B cell (primary cell): ENCODE results near the gene PAX2. TPM values are rescaled to one million over a fixed set of nuclear protein-coding genes. Genes with fewer than 3 reads are reported as not detected.

Experiments
- ATAC-seq: fragments of 200-7000 bp; cut with Tn5 transposase; one replicate; pipeline ENCODE4 v1.10.0; 2021; ENCODE audit warnings: low read depth, mild to moderate bottlenecking, moderate number of reproducible peaks, moderate library complexity
- CTCF ChIA-PET: fragments of 350-600 bp; sonication (Branson Sonifier 250); formaldehyde crosslinking; loops from one replicate; lab custom pipeline; 2021; ENCODE audit warnings: antibody characterized with exemption, inconsistent platforms; lab: Charles Lee
- POLR2A ChIA-PET: fragments of 350-600 bp; sonication (Branson Sonifier 250); formaldehyde crosslinking; loops from one replicate; lab custom pipeline; 2021; ENCODE audit warnings: antibody characterized with exemption; lab: Charles Lee
- DNase-seq: peaks from one replicate; pipeline ENCODE4 v3.0.0; 2013
- H2AFZ ChIP-seq: 2 replicates; pipeline ENCODE4 v1.6.1; 2012; ENCODE audit warnings: mild to moderate bottlenecking, low read depth, low read length; ENCODE audit not compliant: insufficient read depth, poor library complexity, severe bottlenecking
- H3K27ac ChIP-seq, 2 donors: 1 replicate in 1 of 2; 2 replicates in 1 of 2; pipeline ENCODE4 v1.5.1; 2012 to 2013; ENCODE audit warnings: low read length in 2 of 2, mild to moderate bottlenecking in 2 of 2, moderate library complexity in 1 of 2
- H3K27me3 ChIP-seq, 4 experiments: fragments of 200-600 bp in 1 of 4; sonication (generic) in 1 of 4; replicated peaks in 1 of 4; 1 replicate in 2 of 4; 2 replicates in 2 of 4; pipeline versions ENCODE4 v1.6.1 to v1.7.0; 2013 to 2016; ENCODE audit warnings: low read length in 3 of 4, mild to moderate bottlenecking in 2 of 4, mixed read lengths in 1 of 4, moderate library complexity in 1 of 4; ENCODE audit not compliant: insufficient read depth in 4 of 4, control insufficient read depth in 3 of 4; ENCODE audit errors: control extremely low read depth in 1 of 4
- H3K36me3 ChIP-seq, 2 experiments: replicated peaks in 1 of 2; 1 replicate in 1 of 2; 2 replicates in 1 of 2; pipeline versions ENCODE4 v1.6.1 to v1.7.1; 2013; ENCODE audit warnings: low read length in 1 of 2; ENCODE audit not compliant: insufficient read depth in 2 of 2, control insufficient read depth in 1 of 2; ENCODE audit errors: control extremely low read depth in 1 of 2, extremely low read depth in 1 of 2
- H3K4me1 ChIP-seq, 2 donors: fragments of 200-600 bp in 1 of 2; sonication (generic) in 1 of 2; 1 replicate in 1 of 2; 2 replicates in 1 of 2; pipeline versions ENCODE4 v1.5.1 to v1.6.1; 2013 to 2017; ENCODE audit warnings: low read length in 2 of 2; ENCODE audit not compliant: control insufficient read depth in 2 of 2, insufficient read depth in 2 of 2
- H3K4me2 ChIP-seq: replicated peaks from 2 replicates; pipeline ENCODE3; 2012; ENCODE audit warnings: mild to moderate bottlenecking, low read depth, low read length; ENCODE audit not compliant: poor library complexity, severe bottlenecking
- H3K4me3 ChIP-seq, 5 experiments: fragments of 200-600 bp in 1 of 5; sonication (generic) in 1 of 5; 1 replicate in 3 of 5; 2 replicates in 2 of 5; pipeline versions ENCODE4 v1.5.1 to v1.7.0; 2011 to 2016; ENCODE audit warnings: low read length in 4 of 5, mild to moderate bottlenecking in 4 of 5, low read depth in 2 of 5, control low read depth in 1 of 5, moderate library complexity in 1 of 5; ENCODE audit not compliant: insufficient read depth in 1 of 5; ENCODE audit errors: control extremely low read depth in 1 of 5, extremely low read depth in 1 of 5
- H3K79me2 ChIP-seq: fragments of 200-600 bp; sonication (generic); one replicate; pipeline ENCODE4 v1.6.0; 2016; ENCODE audit warnings: low read length; ENCODE audit not compliant: control insufficient read depth, insufficient read depth
- H3K9ac ChIP-seq: fragments of 200-600 bp; sonication (generic); 2 replicates; pipeline ENCODE4 v1.6.1; 2017; ENCODE audit warnings: mild to moderate bottlenecking, low read length, moderate library complexity
- H3K9me3 ChIP-seq, 3 donors: one replicate each; pipeline versions ENCODE4 v1.6.1 to v1.7.1; 2013; ENCODE audit warnings: low read length in 2 of 3; ENCODE audit not compliant: control insufficient read depth in 2 of 3, insufficient read depth in 1 of 3; ENCODE audit errors: control extremely low read depth in 1 of 3
- H4K20me1 ChIP-seq: 2 replicates; pipeline ENCODE4 v1.6.0; 2012; ENCODE audit warnings: mild to moderate bottlenecking, low read length; ENCODE audit not compliant: insufficient read depth, control insufficient read depth, poor library complexity, severe bottlenecking
- H3K27ac Mint-ChIP-seq: one replicate; pipeline ENCODE4 v1.8.0; 2021; ENCODE audit warnings: mixed read lengths
- H3K27me3 Mint-ChIP-seq: one replicate; pipeline ENCODE4 v1.8.0; 2021; ENCODE audit warnings: mixed read lengths
- H3K4me1 Mint-ChIP-seq: one replicate; pipeline ENCODE4 v1.8.0; 2021; ENCODE audit warnings: mixed read lengths
- H3K4me3 Mint-ChIP-seq: one replicate; pipeline ENCODE4 v1.8.0; 2021; ENCODE audit warnings: mixed read lengths
- H3K9me3 Mint-ChIP-seq: one replicate; pipeline ENCODE4 v1.8.0; 2022; ENCODE audit warnings: mixed read lengths; ENCODE audit not compliant: insufficient read depth
- CTCF ChIP-seq: fragments of 200-600 bp; IDR thresholded peaks from one replicate; pipeline ENCODE4 v1.8.0; 2022; ENCODE audit warnings: antibody characterized with exemption, mild to moderate bottlenecking
- EZH2 ChIP-seq: IDR thresholded peaks from 2 replicates; pipeline ENCODE4 v1.6.1; 2012; ENCODE audit warnings: borderline replicate concordance, low read depth, mild to moderate bottlenecking, moderate library complexity, low read length; ENCODE audit not compliant: insufficient read depth, poor library complexity, severe bottlenecking
- WGBS: methylation state at CpG from one replicate; pipeline ENCODE4 v1.1.5; 2013; ENCODE audit warnings: missing lambda C conversion rate; ENCODE audit not compliant: insufficient coverage; 5-methylcytosine and 5-hydroxymethylcytosine counted together
- intact Hi-C: fragments of 100-400 bp; cut with micrococcal nuclease; formaldehyde crosslinking; loops from one replicate; pipeline ENCODE4 v1.10.0; 2022
- polyA plus RNA-seq: library from polyadenylated mRNA; depleted of rRNA; stranded (reverse); fragments of >200 nt; gene quantifications from 2 replicates; pipeline ENCODE4 v1.2.3, GENCODE V29; 2012
- total RNA-seq, 2 donors: library from RNA; stranded (reverse); fragments of 120-200 nt in 1 of 2; gene quantifications; 1 replicate in 1 of 2; 2 replicates in 1 of 2; pipeline versions ENCODE4 v1.2.3 to v1.2.4, GENCODE V29; 2013 to 2022

PAX2 gene
- total and polyA plus RNA-seq, 2 donors (not counting 1 experiment from before 2014, with no cell fraction given) = 0.12 TPM; not detected in 1

DNA sequence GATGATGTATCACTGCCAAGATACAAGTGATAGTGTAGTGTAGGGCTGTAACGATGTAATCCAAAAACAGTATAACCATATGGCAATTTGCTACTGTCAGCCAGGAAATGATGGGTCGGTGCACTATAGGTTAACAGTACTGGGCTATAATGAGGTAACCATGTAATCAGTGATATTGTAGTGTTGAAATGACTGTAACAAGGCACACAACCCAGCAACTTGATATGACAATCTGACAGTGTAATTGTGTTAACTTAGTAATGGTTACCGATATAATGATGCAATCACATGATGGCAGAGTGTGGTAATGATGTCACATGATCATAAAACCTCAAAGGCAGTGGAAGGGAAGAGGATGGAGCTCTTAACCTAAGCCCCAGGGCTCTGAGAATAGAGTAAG is 93.6 kb downstream of the PAX2 start:
- no peak overlapping the region for H3K4me3 ChIP-seq
- H3K27me3 ChIP-seq = peaks cover 0 to 42% (median 14%) of the 10 kb centered on the region in 4 experiments
- no peaks in the 10 kb centered on the region for H3K36me3 ChIP-seq
- Mint-ChIP-seq H3K4me3 (no peak overlapping the region), H3K4me1 (no peaks in the 10 kb centered on the region), H3K27me3 (peaks cover 4% of the 10 kb centered on the region), H3K9me3 (no peaks in the 10 kb centered on the region), H3K27ac (no peak overlapping the region)
- no peaks in the 10 kb centered on the region for H3K79me2 ChIP-seq
- H3K27ac ChIP-seq = no peak overlapping the region
- DNase-seq (no peak), ATAC-seq (no peak)
- 50% methylated on average over 1 of the region's 3 CpGs for WGBS
- intact Hi-C loops = no loop called here
- no peaks in the 10 kb centered on the region for H3K9me3 ChIP-seq
- CTCF ChIA-PET = no interaction called here
- no peak overlapping the region for H3K4me2 ChIP-seq
- no peaks in the 10 kb centered on the region for H4K20me1 ChIP-seq
- no peaks in the 10 kb centered on the region for H3K4me1 ChIP-seq
- TF ChIP-seq CTCF = no peak
- TF ChIP-seq EZH2 = no peak
- no peak overlapping the region for H2AFZ ChIP-seq
- H3K9ac ChIP-seq = no peak overlapping the region
- POLR2A ChIA-PET = no interaction called here

DNA sequence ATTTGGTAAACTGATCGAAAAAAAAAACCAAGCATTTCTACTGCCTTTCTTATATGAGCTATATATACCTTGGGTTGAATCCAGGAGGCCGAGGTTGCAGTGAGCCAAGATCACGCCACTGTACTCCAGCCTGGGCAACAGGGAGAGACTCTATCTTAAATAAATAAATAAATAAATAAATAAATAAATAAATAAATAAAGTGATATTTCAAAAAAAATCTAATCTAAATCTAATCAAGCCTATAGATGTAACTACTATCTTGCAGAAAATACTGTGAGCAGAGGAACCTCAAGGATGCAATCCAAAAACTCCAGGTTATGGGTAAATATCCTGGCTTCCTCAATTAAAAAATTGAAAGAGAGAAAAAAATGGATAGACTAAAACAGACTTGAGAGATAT is 96.1 kb downstream of the PAX2 start:
- Histone ChIP-seq H4K20me1 (no peaks in the 10 kb centered on the region), H2AFZ (no peak overlapping the region), H3K9me3 (no peaks in the 10 kb centered on the region), H3K9ac (no peak overlapping the region), H3K4me3 (no peak overlapping the region), H3K27me3 (peaks cover 0 to 29% (median 11%) of the 10 kb centered on the region in 4 experiments), H3K4me2 (no peak overlapping the region), H3K27ac (no peak overlapping the region), H3K4me1 (no peaks in the 10 kb centered on the region), H3K79me2 (no peaks in the 10 kb centered on the region), H3K36me3 (no peaks in the 10 kb centered on the region)
- intact Hi-C loops = no loop called here
- WGBS = no CpG with 5 or more reads among the region's 3 CpGs
- POLR2A ChIA-PET = no interaction called here
- Mint-ChIP-seq H3K4me1 (no peaks in the 10 kb centered on the region), H3K27ac (no peak overlapping the region), H3K9me3 (no peaks in the 10 kb centered on the region), H3K27me3 (peaks cover 9% of the 10 kb centered on the region), H3K4me3 (no peak overlapping the region)
- ATAC-seq (no peak), DNase-seq (no peak)
- CTCF ChIA-PET = no interaction called here
- TF ChIP-seq CTCF (no peak), EZH2 (no peak)
